Measurements from ENCODE around the gene NUDT14. TPM values are rescaled to one million over a fixed set of nuclear protein-coding genes. Genes with fewer than 3 reads are reported as not detected.

Gene NUDT14
- total RNA-seq, 1 experiment from 2014 or later: 50.8 TPM

DNA sequence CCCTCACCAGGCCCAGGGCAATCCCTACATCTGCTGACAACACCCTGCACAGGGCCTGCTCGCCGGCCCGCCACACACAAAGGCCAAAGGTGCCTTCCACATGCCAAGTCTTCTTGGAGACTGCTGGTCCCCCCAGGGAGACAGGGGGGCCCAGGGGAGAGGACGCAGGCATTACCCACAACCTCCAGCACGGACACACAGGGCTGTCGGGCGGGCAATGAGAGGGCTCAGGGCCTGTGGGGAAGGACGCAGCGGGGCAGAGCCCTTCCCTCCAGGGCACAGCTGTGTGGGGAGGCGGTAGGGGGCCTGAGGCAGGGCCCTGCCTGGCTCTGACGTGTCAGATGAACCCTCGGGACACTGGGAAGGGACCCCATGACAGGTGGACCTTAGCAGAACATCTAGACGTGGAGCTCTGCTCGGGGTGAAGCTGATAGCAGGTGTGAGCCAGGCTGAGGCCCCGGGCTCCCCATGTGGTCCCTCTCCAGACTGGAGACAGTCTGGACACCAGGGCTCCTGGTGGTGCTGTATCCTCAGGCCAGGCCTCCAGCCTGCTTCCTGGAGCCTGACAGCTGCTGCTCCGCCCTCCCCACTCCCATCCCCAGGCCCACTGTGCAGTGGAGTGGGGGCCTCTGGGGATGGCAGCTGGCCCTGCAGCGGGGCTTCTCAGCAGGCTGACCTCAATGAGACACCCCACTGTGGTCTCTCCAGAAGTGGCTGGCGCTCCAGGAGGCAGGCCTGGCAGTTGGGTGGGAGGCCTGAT is 31.6 kb upstream of the NUDT14 start:
- H2AFZ ChIP-seq (ENCODE audit: low read length): no peak overlapping the region
- ChIA-PET CTCF (no interaction called here), POLR2A (ENCODE audit: unreplicated experiment) (no interaction called here)
- H3K9me2 ChIP-seq (replicated peaks; ENCODE audit: low read length): no peaks in the 10 kb centered on the region
- no peak overlapping the region for H3K4me2 ChIP-seq (ENCODE audit: low read length)
- H3K27ac ChIP-seq (ENCODE audit: low read length): no peak overlapping the region
- ATAC-seq (no peak), DNase-seq (no peak)
- H3K27me3 ChIP-seq (ENCODE audit: low read length): no peaks in the 10 kb centered on the region
- BruUV-seq (replicated peaks): no TSS peak
- no peaks in the 10 kb centered on the region for H3K4me1 ChIP-seq (ENCODE audit: insufficient read depth, low read length)
- H4K20me1 ChIP-seq (ENCODE audit: low read length): no peaks in the 10 kb centered on the region
- no peaks in the 10 kb centered on the region for H3K9me3 ChIP-seq (ENCODE audit: low read length)
- no peaks in the 10 kb centered on the region for H3K36me3 ChIP-seq (ENCODE audit: low read depth, low read length)
- no peak overlapping the region for H3K4me3 ChIP-seq (ENCODE audit: low read length)
- intact Hi-C loops (cut with micrococcal nuclease): no loop called here
- no peaks in the 10 kb centered on the region for H3K79me2 ChIP-seq (ENCODE audit: low read length)
- H3F3A ChIP-seq (ENCODE audit: low read length, unreplicated experiment): no peaks in the 10 kb centered on the region
- TF ChIP-seq, protein P1, sequence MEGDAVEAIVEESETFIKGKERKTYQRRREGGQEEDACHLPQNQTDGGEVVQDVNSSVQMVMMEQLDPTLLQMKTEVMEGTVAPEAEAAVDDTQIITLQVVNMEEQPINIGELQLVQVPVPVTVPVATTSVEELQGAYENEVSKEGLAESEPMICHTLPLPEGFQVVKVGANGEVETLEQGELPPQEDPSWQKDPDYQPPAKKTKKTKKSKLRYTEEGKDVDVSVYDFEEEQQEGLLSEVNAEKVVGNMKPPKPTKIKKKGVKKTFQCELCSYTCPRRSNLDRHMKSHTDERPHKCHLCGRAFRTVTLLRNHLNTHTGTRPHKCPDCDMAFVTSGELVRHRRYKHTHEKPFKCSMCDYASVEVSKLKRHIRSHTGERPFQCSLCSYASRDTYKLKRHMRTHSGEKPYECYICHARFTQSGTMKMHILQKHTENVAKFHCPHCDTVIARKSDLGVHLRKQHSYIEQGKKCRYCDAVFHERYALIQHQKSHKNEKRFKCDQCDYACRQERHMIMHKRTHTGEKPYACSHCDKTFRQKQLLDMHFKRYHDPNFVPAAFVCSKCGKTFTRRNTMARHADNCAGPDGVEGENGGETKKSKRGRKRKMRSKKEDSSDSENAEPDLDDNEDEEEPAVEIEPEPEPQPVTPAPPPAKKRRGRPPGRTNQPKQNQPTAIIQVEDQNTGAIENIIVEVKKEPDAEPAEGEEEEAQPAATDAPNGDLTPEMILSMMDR (conservative IDR thresholded peaks at IDR 0.05; ENCODE audit: low read depth, low read length): no peak
- no peak overlapping the region for H3K9ac ChIP-seq (ENCODE audit: low read length)

- Histone ChIP-seq H3K4me3 (ENCODE audit: low read length) (no peak overlapping the region), H2AFZ (ENCODE audit: low read length) (no peak overlapping the region), H3K27ac (ENCODE audit: low read length) (no peak overlapping the region), H3K9ac (ENCODE audit: low read length) (no peak overlapping the region), H3K9me3 (ENCODE audit: low read length) (no peaks in the 10 kb centered on the region), H3K4me2 (ENCODE audit: low read length) (no peak overlapping the region), H3K9me2 (replicated peaks; ENCODE audit: low read length) (no peaks in the 10 kb centered on the region), H3K4me1 (ENCODE audit: insufficient read depth, low read length) (no peaks in the 10 kb centered on the region), H3K27me3 (ENCODE audit: low read length) (no peaks in the 10 kb centered on the region), H3F3A (ENCODE audit: low read length, unreplicated experiment) (no peaks in the 10 kb centered on the region), H3K79me2 (ENCODE audit: low read length) (no peaks in the 10 kb centered on the region), H4K20me1 (ENCODE audit: low read length) (no peaks in the 10 kb centered on the region), H3K36me3 (ENCODE audit: low read depth, low read length) (no peaks in the 10 kb centered on the region)
- ChIA-PET POLR2A (ENCODE audit: unreplicated experiment) (no interaction called here), CTCF (no interaction called here)
- ATAC-seq (no peak), DNase-seq (no peak)
- no TSS peak for BruUV-seq (replicated peaks)
- no peak for TF ChIP-seq EZH2phosphoT487 (IDR thresholded peaks at IDR 0.05; ENCODE audit: borderline replicate concordance, low read length)
- TF ChIP-seq, protein P1 (conservative IDR thresholded peaks at IDR 0.05; ENCODE audit: low read depth, low read length): no peak
- no peak for TF ChIP-seq EZH2 (IDR thresholded peaks at IDR 0.05; ENCODE audit: low read length, unreplicated experiment)
- intact Hi-C loops (cut with micrococcal nuclease): no loop called here
These were observed 30.6 kb upstream of the NUDT14 start for GRCh38 chr14:105211758-105212089.

DNA sequence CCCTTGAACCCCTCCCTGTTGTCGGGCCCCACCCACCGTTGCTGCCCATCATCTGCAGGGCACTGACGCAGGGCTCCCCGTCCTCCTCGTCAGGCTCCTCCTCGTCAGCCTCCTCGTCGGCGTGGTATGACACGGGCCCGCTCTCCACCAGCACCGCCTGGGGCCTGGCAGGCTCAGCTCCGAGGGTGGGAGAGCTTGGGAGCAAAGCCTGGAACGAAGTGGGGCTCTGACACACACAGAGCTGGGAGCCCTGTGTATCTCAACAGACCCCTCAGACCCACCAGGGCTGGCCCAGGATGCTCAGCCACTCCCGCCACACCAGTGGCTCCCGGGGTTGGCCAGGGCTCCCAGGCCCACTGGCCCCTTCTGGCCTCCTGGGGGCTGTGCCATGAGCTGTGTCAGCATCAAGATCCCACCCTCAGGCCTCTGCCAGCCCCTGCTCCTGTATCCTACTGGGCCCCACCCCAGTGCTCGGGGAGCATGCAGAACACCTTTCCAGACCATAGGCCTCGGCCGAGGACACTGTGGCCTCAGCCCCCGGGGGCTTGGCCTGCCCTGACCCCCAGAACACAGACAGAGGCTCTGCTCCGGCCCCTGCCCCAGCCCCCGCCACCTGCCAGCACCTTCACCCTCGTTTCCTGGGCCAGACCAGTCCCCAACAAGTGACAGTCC is 30.1 kb upstream of the NUDT14 start:
- no peak overlapping the region for H3K4me2 ChIP-seq (ENCODE audit: low read length)
- ATAC-seq (no peak), DNase-seq (no peak)
- no TSS peak for BruUV-seq (replicated peaks)
- H3K36me3 ChIP-seq (ENCODE audit: low read depth, low read length): no peaks in the 10 kb centered on the region
- no peaks in the 10 kb centered on the region for H4K20me1 ChIP-seq (ENCODE audit: low read length)
- ChIA-PET POLR2A (ENCODE audit: unreplicated experiment) (no interaction called here), CTCF (no interaction called here)
- H3K27me3 ChIP-seq (ENCODE audit: low read length): no peaks in the 10 kb centered on the region
- TF ChIP-seq EZH2 (IDR thresholded peaks at IDR 0.05; ENCODE audit: low read length, unreplicated experiment) (no peak), EZH2phosphoT487 (IDR thresholded peaks at IDR 0.05; ENCODE audit: borderline replicate concordance, low read length) (no peak)
- TF ChIP-seq, protein P1 (conservative IDR thresholded peaks at IDR 0.05; ENCODE audit: low read depth, low read length): no peak
- no peak overlapping the region for H2AFZ ChIP-seq (ENCODE audit: low read length)
- H3F3A ChIP-seq (ENCODE audit: low read length, unreplicated experiment): no peaks in the 10 kb centered on the region
- H3K9me2 ChIP-seq (replicated peaks; ENCODE audit: low read length): no peaks in the 10 kb centered on the region
- H3K4me3 ChIP-seq (ENCODE audit: low read length): no peak overlapping the region
- no peak overlapping the region for H3K27ac ChIP-seq (ENCODE audit: low read length)
- H3K9ac ChIP-seq (ENCODE audit: low read length): no peak overlapping the region
- no peaks in the 10 kb centered on the region for H3K79me2 ChIP-seq (ENCODE audit: low read length)
- H3K4me1 ChIP-seq (ENCODE audit: insufficient read depth, low read length): no peaks in the 10 kb centered on the region
- H3K9me3 ChIP-seq (ENCODE audit: low read length): no peaks in the 10 kb centered on the region
- intact Hi-C loops (cut with micrococcal nuclease): no loop called here

All from PC-3 (cell line).